SK-N-SH (cell line): ENCODE data around the gene KANSL3. TPM values are rescaled to one million over a fixed set of nuclear protein-coding genes. Genes with fewer than 3 reads are reported as not detected.
A peak's percentile ranks its signal among the peaks of the same experiment; 100 is the strongest.

Experiments used
- CTCF ChIA-PET: fragments of 300-600, 350-600 bp; formaldehyde crosslinking; extraction: SDS; loops from one replicate; lab custom pipeline; 2021; lab: Yijun Ruan, JAX
- POLR2A ChIA-PET: fragments of 350-600 bp; sonication (Branson Sonifier 250); formaldehyde crosslinking; extraction: SDS; loops from one replicate; lab custom pipeline; 2020; ENCODE audit warnings: antibody characterized with exemption, inconsistent platforms; lab: Yijun Ruan, JAX
- DNase-seq: peaks from one replicate; pipeline ENCODE4 v3.0.0; 2012
- H2AFZ ChIP-seq: fragments of 200-600 bp; sonication (generic); 2 replicates; pipeline ENCODE4 v1.8.1; 2016; ENCODE audit warnings: antibody characterized with exemption, mild to moderate bottlenecking, low read depth
- H3F3A ChIP-seq: fragments of 200-600 bp; sonication (generic); replicated peaks from 2 replicates; pipeline ENCODE3; 2016; ENCODE audit warnings: antibody characterized with exemption, mild to moderate bottlenecking; ENCODE audit not compliant: insufficient read depth
- H3K27ac ChIP-seq, 2 experiments: fragments of 200-500 bp in 1 of 2; fragments of 200-600 bp in 1 of 2; sonication (Bioruptor generic) in 1 of 2; sonication (generic), shearing (Covaris generic) in 1 of 2; 2 replicates each; pipeline versions ENCODE4 v1.5.1 to v1.6.1; 2014 to 2016; ENCODE audit warnings: low read depth in 2 of 2, inconsistent platforms in 1 of 2, low read length in 1 of 2, mild to moderate bottlenecking in 1 of 2, mixed read lengths in 1 of 2
- H3K27me3 ChIP-seq: fragments of 200-600 bp; sonication (generic), shearing (Covaris generic); 2 replicates; pipeline ENCODE4 v1.6.1; 2016; ENCODE audit warnings: mixed run types; ENCODE audit not compliant: insufficient read depth
- H3K36me3 ChIP-seq, 2 experiments: fragments of 200-500 bp in 1 of 2; fragments of 200-600 bp in 1 of 2; sonication (Bioruptor generic) in 1 of 2; sonication (generic) in 1 of 2; replicated peaks in 1 of 2; 2 replicates each; pipeline versions ENCODE3 to v1.5.1; 2014 to 2016; ENCODE audit warnings: low read length in 1 of 2, mild to moderate bottlenecking in 1 of 2; ENCODE audit not compliant: insufficient read depth in 2 of 2, control insufficient read depth in 1 of 2
- H3K4me1 ChIP-seq, 2 experiments: fragments of 200-500 bp in 1 of 2; fragments of 200-600 bp in 1 of 2; sonication (Bioruptor generic) in 1 of 2; sonication (generic), shearing (Covaris generic) in 1 of 2; 2 replicates each; pipeline versions ENCODE4 v1.5.1 to v1.6.1; 2014 to 2016; ENCODE audit warnings: low read depth in 1 of 2, low read length in 1 of 2, mixed run types in 1 of 2; ENCODE audit not compliant: insufficient read depth in 2 of 2, control insufficient read depth in 1 of 2
- H3K4me2 ChIP-seq: fragments of 200-600 bp; sonication (generic), shearing (Covaris generic); 2 replicates; pipeline ENCODE4 v1.6.1; 2017; ENCODE audit warnings: mixed run types
- H3K4me3 ChIP-seq, 2 experiments: fragments of 200-500 bp in 1 of 2; fragments of 200-600 bp in 1 of 2; sonication (Bioruptor generic) in 1 of 2; sonication (generic), shearing (Covaris generic) in 1 of 2; 2 replicates each; pipeline versions ENCODE4 v1.5.1 to v1.8.1; 2014 to 2016; ENCODE audit warnings: low read depth in 2 of 2, inconsistent platforms in 1 of 2, low read length in 1 of 2, mild to moderate bottlenecking in 1 of 2, mixed read lengths in 1 of 2, moderate library complexity in 1 of 2
- H3K79me2 ChIP-seq: fragments of 200-600 bp; sonication (generic); 2 replicates; pipeline ENCODE4 v1.8.1; 2017; ENCODE audit warnings: mild to moderate bottlenecking; ENCODE audit not compliant: insufficient read depth
- H3K9ac ChIP-seq: fragments of 200-600 bp; sonication (generic); 2 replicates; pipeline ENCODE4 v1.6.1; 2017; ENCODE audit warnings: mixed run types
- H3K9me2 ChIP-seq: fragments of 200-600 bp; sonication (generic); 2 replicates; pipeline ENCODE4 v1.6.1; 2017; ENCODE audit warnings: mixed run types
- H3K9me3 ChIP-seq: fragments of 200-600 bp; sonication (generic); 2 replicates; pipeline ENCODE4 v1.6.1; 2017; ENCODE audit warnings: mixed run types, mild to moderate bottlenecking, moderate library complexity
- H4K20me1 ChIP-seq: fragments of 200-600 bp; sonication (generic); 2 replicates; pipeline ENCODE4 v1.6.1; 2017; ENCODE audit warnings: mild to moderate bottlenecking, mixed run types; ENCODE audit not compliant: insufficient read depth
- CTCF ChIP-seq: fragments of 200-600 bp; sonication (generic); IDR thresholded peaks from 2 replicates; pipeline ENCODE4 v1.6.1; 2017; ENCODE audit warnings: antibody characterized with exemption, mild to moderate bottlenecking, moderate library complexity
- FOSL2 ChIP-seq: IDR thresholded peaks from 2 replicates; pipeline ENCODE4 v1.4.0; 2012; ENCODE audit warnings: low read depth, mild to moderate bottlenecking, moderate library complexity, borderline replicate concordance
- GABPA ChIP-seq: IDR thresholded peaks from 2 replicates; pipeline ENCODE4 v1.4.0; 2012; ENCODE audit warnings: low read depth, mild to moderate bottlenecking
- GATA2 ChIP-seq: sonication (generic); formaldehyde crosslinking; IDR thresholded peaks from 2 replicates; pipeline ENCODE4 v1.5.0; 2020; ENCODE audit warnings: mild to moderate bottlenecking, missing genetic modification reagents
- JUND ChIP-seq: IDR thresholded peaks from 2 replicates; pipeline ENCODE4 v1.4.0; 2012
- MEF2A ChIP-seq: IDR thresholded peaks from 2 replicates; pipeline ENCODE4 v1.4.0; 2012; ENCODE audit warnings: low read depth, borderline replicate concordance
- RAD21 ChIP-seq: IDR thresholded peaks from 2 replicates; pipeline ENCODE4 v1.6.1; 2012; ENCODE audit warnings: mild to moderate bottlenecking, low read length
- REST ChIP-seq: IDR thresholded peaks from 2 replicates; pipeline ENCODE4 v1.6.1; 2012; ENCODE audit warnings: mild to moderate bottlenecking, low read depth, low read length, moderate library complexity
- SIN3A ChIP-seq: IDR thresholded peaks from 2 replicates; pipeline ENCODE4 v1.6.1; 2012; ENCODE audit warnings: low read depth, mild to moderate bottlenecking, low read length, moderate library complexity, borderline replicate concordance
- TAF1 ChIP-seq: IDR thresholded peaks from 2 replicates; pipeline ENCODE4 v1.6.1; 2012; ENCODE audit warnings: low read depth, mild to moderate bottlenecking, low read length, moderate library complexity, borderline replicate concordance
- USF1 ChIP-seq: IDR thresholded peaks from 2 replicates; pipeline ENCODE4 v1.4.0; 2012; ENCODE audit warnings: low read depth, borderline replicate concordance
- WGBS: methylation state at CpG from one replicate; pipeline ENCODE4 v1.1.6; 2017; ENCODE audit warnings: low lambda C conversion rate; 5-methylcytosine and 5-hydroxymethylcytosine counted together
- polyA plus RNA-seq, 3 experiments: library from polyadenylated mRNA; depleted of rRNA; stranded (reverse); fragments of >200 nt; gene quantifications; 2 replicates each; pipeline ENCODE4 v1.2.3, GENCODE V29; 2012

Gene KANSL3
- polyA plus RNA-seq, 1 of the 3 experiments (the other 2 are of a cell fraction) = 10.7 TPM

GRCh38 chr2:96575785-96576456, 62.2 kb downstream of the KANSL3 start (continued):
- TF ChIP-seq USF1 (no peak), FOSL2 (no peak)

GRCh38 chr2:96574364-96574763, 63.7 kb downstream of the KANSL3 start:
- Histone ChIP-seq H2AFZ (no peak overlapping the region), H3K9ac (no peak overlapping the region), H3K27me3 (no peaks in the 10 kb centered on the region), H3K27ac (no peak overlapping the region), H3K4me2 (no peak overlapping the region), H3K4me1 (no peaks in the 10 kb centered on the region), H3K36me3 (no peaks in the 10 kb centered on the region), H3K9me2 (no peaks in the 10 kb centered on the region), H3K79me2 (no peaks in the 10 kb centered on the region), H3K9me3 (no peaks in the 10 kb centered on the region), H3K4me3 (no peak overlapping the region), H3F3A (no peaks in the 10 kb centered on the region), H4K20me1 (no peaks in the 10 kb centered on the region)
- CTCF ChIA-PET = interaction anchor here (0.9 to 1.2 kb wide), 2 partner anchors 20 to 22 kb away, joined by 3 to 8 read pairs; no protein-coding TSS in a partner anchor
- TF ChIP-seq GATA2 (CRISPR knock-in tag) = no peak
- peak; percentile 21; the same call in 1 of the 2 replicates for TF ChIP-seq CTCF
- 95% methylated on average over 2 of the region's 2 CpGs for WGBS
- POLR2A ChIA-PET = no interaction called here
- no peak for DNase-seq

- no peaks in the 10 kb centered on the region for H3F3A ChIP-seq
- 93% methylated on average over 3 of the region's 3 CpGs for WGBS
- POLR2A ChIA-PET = no interaction called here
These were observed 70.0 kb downstream of the KANSL3 start for GRCh38 chr2:96568094-96568493.

More at GRCh38 chr2:96568094-96568493, 70.0 kb downstream of the KANSL3 start:
- Histone ChIP-seq H2AFZ (no peak overlapping the region), H3K79me2 (no peaks in the 10 kb centered on the region), H3K27ac (no peak overlapping the region), H3K36me3 (no peaks in the 10 kb centered on the region), H3K9me3 (no peaks in the 10 kb centered on the region), H3K27me3 (no peaks in the 10 kb centered on the region), H3K4me3 (no peak overlapping the region), H3K9me2 (no peaks in the 10 kb centered on the region), H3K4me1 (no peaks in the 10 kb centered on the region), H4K20me1 (no peaks in the 10 kb centered on the region), H3K4me2 (no peak overlapping the region), H3K9ac (no peak overlapping the region)
- no peak for DNase-seq
- CTCF ChIA-PET = interaction anchor here (0.8 to 0.9 kb wide), 2 partner anchors 14 to 161 kb away, joined by 3 read pairs; no protein-coding TSS in a partner anchor
- TF ChIP-seq JUND (no peak), RAD21 (no peak), REST (no peak), TAF1 (no peak), SIN3A (no peak), GABPA (no peak), GATA2 (CRISPR knock-in tag) (no peak), MEF2A (no peak)
